ENCODE results near the gene ACTN1.
A peak's percentile ranks its signal among the peaks of the same experiment; 100 is the strongest.

The ACTN1 gene

GRCh38 chr14:68828698-68829097 lies 150.4 kb downstream of the ACTN1 start:
- H2BK12ac ChIP-seq (ENCODE audit: low read length), result no peak overlapping the region
- H3K27me3 ChIP-seq (ENCODE audit: insufficient read depth, low read length), result no peaks in the 10 kb centered on the region
- no peak overlapping the region for H2AK5ac ChIP-seq (ENCODE audit: low read length)
- no peak overlapping the region for H3K23ac ChIP-seq (ENCODE audit: low read length)
- no peak for DNase-seq
- H2BK120ac ChIP-seq (ENCODE audit: insufficient read depth, low read length, poor library complexity), result no peak overlapping the region
- H3K4me3 ChIP-seq (ENCODE audit: low read depth, low read length), result no peak overlapping the region
- no peak overlapping the region for H2AFZ ChIP-seq (ENCODE audit: insufficient read depth, low read length, poor library complexity)
- no peak overlapping the region for H3K14ac ChIP-seq (ENCODE audit: low read length)
- peaks cover 0 to 2% of the 10 kb centered on the region in 2 experiments for H3K4me1 ChIP-seq (ENCODE audit: control insufficient read depth in 1 of 2, insufficient read depth in 2 of 2, low read length in 2 of 2)
- H3K9ac ChIP-seq (ENCODE audit: low read length), result no peak overlapping the region
- no peaks in the 10 kb centered on the region for H3K79me2 ChIP-seq (ENCODE audit: control insufficient read depth, insufficient read depth, low read length, poor library complexity)
- no peak overlapping the region for H4K91ac ChIP-seq (ENCODE audit: low read depth, low read length)
- no peak overlapping the region for H3K18ac ChIP-seq (ENCODE audit: low read length)
- no peak overlapping the region for H3K4ac ChIP-seq (ENCODE audit: low read depth, low read length)
- H3K4me2 ChIP-seq (ENCODE audit: low read length), result no peak overlapping the region
- no peak overlapping the region for H2BK5ac ChIP-seq (ENCODE audit: low read depth, low read length, poor library complexity)
- no peaks in the 10 kb centered on the region for H3K36me3 ChIP-seq (ENCODE audit: control insufficient read depth in 1 of 2, insufficient read depth in 2 of 2, low read length in 2 of 2)
- no peak overlapping the region for H4K12ac ChIP-seq (ENCODE audit: low read depth, low read length)
- no peak overlapping the region for H3K27ac ChIP-seq (ENCODE audit: low read depth, low read length)
- no peaks in the 10 kb centered on the region for H3K79me1 ChIP-seq (ENCODE audit: low read length)
- H3K9me3 ChIP-seq (ENCODE audit: insufficient read depth, low read depth, low read length), result no peaks in the 10 kb centered on the region
- H4K8ac ChIP-seq (ENCODE audit: low read depth, low read length), result no peak overlapping the region

GRCh38 chr14:68825729-68826128 lies 153.4 kb downstream of the ACTN1 start:
- Histone ChIP-seq H3K4me1 (ENCODE audit: control insufficient read depth in 1 of 2, insufficient read depth in 2 of 2, low read length in 2 of 2) (peaks cover 3 to 7% of the 10 kb centered on the region in 2 experiments), H2AFZ (ENCODE audit: insufficient read depth, low read length, poor library complexity) (no peak overlapping the region), H2BK120ac (ENCODE audit: insufficient read depth, low read length, poor library complexity) (no peak overlapping the region), H3K14ac (ENCODE audit: low read length) (no peak overlapping the region), H3K36me3 (ENCODE audit: control insufficient read depth in 1 of 2, insufficient read depth in 2 of 2, low read length in 2 of 2) (no peaks in the 10 kb centered on the region), H3K18ac (ENCODE audit: low read length) (no peak overlapping the region), H3K23ac (ENCODE audit: low read length) (no peak overlapping the region), H3K79me1 (ENCODE audit: low read length) (peaks cover 6% of the 10 kb centered on the region), H3K9me3 (ENCODE audit: insufficient read depth, low read depth, low read length) (no peaks in the 10 kb centered on the region), H2BK5ac (ENCODE audit: low read depth, low read length, poor library complexity) (no peak overlapping the region), H2AK5ac (ENCODE audit: low read length) (no peak overlapping the region), H4K8ac (ENCODE audit: low read depth, low read length) (no peak overlapping the region), H2BK12ac (ENCODE audit: low read length) (no peak overlapping the region), H3K4ac (ENCODE audit: low read depth, low read length) (no peak overlapping the region), H4K91ac (ENCODE audit: low read depth, low read length) (no peak overlapping the region), H3K27ac (ENCODE audit: low read depth, low read length) (no peak overlapping the region), H4K12ac (ENCODE audit: low read depth, low read length) (no peak overlapping the region), H3K27me3 (ENCODE audit: insufficient read depth, low read length) (no peaks in the 10 kb centered on the region), H3K9ac (ENCODE audit: low read length) (no peak overlapping the region), H3K4me3 (ENCODE audit: low read depth, low read length) (no peak overlapping the region), H3K79me2 (ENCODE audit: control insufficient read depth, insufficient read depth, low read length, poor library complexity) (no peaks in the 10 kb centered on the region), H3K4me2 (ENCODE audit: low read length) (no peak overlapping the region)
- DNase-seq, result no peak
- no CpG with 5 or more reads among the region's 3 CpGs for WGBS (ENCODE audit: extremely low coverage, insufficient coverage, insufficient read length)

DNA sequence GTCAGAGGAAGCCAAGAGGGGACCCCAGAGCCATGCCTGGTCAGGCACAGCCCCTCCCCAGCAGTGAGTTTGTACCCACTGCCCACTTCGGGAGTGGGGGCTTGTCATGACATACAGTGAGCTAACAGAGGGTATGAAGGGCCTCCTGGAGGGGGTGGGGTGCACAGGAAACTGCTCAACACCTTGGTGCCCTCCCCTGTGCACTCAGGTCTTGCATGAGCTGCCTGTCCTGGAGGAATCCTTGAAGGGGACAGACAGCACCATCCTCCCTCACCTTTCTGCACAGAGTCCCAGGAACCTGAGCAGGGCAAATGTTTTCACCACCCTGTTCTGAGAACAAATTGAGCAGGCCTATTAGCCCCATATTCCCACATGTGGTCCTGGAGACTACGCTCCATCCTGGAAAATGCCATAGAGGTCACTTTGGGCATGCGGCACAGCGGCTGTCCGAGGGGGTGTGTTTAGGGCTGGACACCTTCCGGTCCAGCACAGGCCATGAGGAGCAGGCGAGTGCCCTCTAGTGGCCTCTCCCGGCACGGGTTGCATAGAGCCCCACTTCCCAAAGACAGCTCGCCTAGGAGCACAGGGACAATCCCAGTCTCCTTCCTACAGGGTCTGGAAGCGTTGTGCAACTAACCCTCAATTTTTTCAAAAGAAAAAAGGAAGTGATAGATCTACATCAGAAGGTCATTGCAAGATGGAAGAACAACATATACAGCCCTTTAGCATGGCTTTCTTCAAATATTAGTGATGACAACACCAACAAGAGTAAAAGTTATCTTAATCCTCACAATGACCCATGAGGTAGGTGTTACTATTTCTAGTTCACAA lies 154.4 kb downstream of the ACTN1 start:
- H2BK12ac ChIP-seq (ENCODE audit: low read length), result peak overlapping the region; percentile 43
- no peak overlapping the region for H3K27ac ChIP-seq (ENCODE audit: low read depth, low read length)
- DNase-seq, result peak; percentile 69 to 90
- H3K4ac ChIP-seq (ENCODE audit: low read depth, low read length), result no peak overlapping the region
- H3K14ac ChIP-seq (ENCODE audit: low read length), result no peak overlapping the region
- H4K91ac ChIP-seq (ENCODE audit: low read depth, low read length), result no peak overlapping the region
- no peak overlapping the region for H3K4me3 ChIP-seq (ENCODE audit: low read depth, low read length)
- no peak overlapping the region for H4K12ac ChIP-seq (ENCODE audit: low read depth, low read length)
- peaks cover 8 to 15% of the 10 kb centered on the region in 2 experiments for H3K4me1 ChIP-seq (ENCODE audit: control insufficient read depth in 1 of 2, insufficient read depth in 2 of 2, low read length in 2 of 2)
- no peaks in the 10 kb centered on the region for H3K9me3 ChIP-seq (ENCODE audit: insufficient read depth, low read depth, low read length)
- peak overlapping the region; percentile 8 for H3K4me2 ChIP-seq (ENCODE audit: low read length)
- H3K79me1 ChIP-seq (ENCODE audit: low read length), result peaks cover 10% of the 10 kb centered on the region
- H3K23ac ChIP-seq (ENCODE audit: low read length), result no peak overlapping the region
- no peak overlapping the region for H2AK5ac ChIP-seq (ENCODE audit: low read length)
- H3K27me3 ChIP-seq (ENCODE audit: insufficient read depth, low read length), result no peaks in the 10 kb centered on the region
- no peaks in the 10 kb centered on the region for H3K79me2 ChIP-seq (ENCODE audit: control insufficient read depth, insufficient read depth, low read length, poor library complexity)
- H3K18ac ChIP-seq (ENCODE audit: low read length), result no peak overlapping the region
- no peaks in the 10 kb centered on the region for H3K36me3 ChIP-seq (ENCODE audit: control insufficient read depth in 1 of 2, insufficient read depth in 2 of 2, low read length in 2 of 2)
- H3K9ac ChIP-seq (ENCODE audit: low read length), result no peak overlapping the region
- H2BK5ac ChIP-seq (ENCODE audit: low read depth, low read length, poor library complexity), result no peak overlapping the region
- no CpG with 5 or more reads among the region's 11 CpGs for WGBS (ENCODE audit: extremely low coverage, insufficient coverage, insufficient read length)
- no peak overlapping the region for H2BK120ac ChIP-seq (ENCODE audit: insufficient read depth, low read length, poor library complexity)
- no peak overlapping the region for H2AFZ ChIP-seq (ENCODE audit: insufficient read depth, low read length, poor library complexity)
- H4K8ac ChIP-seq (ENCODE audit: low read depth, low read length), result peak overlapping the region; percentile 44

DNA sequence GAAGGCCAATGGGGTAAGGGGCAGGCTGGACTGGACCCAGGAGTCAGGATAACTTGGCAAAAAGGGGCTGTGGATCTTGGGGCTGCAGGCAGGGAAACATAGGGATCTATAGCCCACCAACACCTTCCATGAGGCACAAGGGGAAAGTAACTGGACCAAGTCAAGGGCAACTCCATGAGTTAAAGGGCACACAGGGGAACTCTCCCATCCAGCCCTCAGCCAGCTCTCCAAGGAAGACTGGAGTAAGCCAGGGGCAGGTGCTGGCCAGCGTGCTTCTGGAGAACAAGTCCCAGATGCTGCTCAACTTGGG lies 154.9 kb downstream of the ACTN1 start:
- Histone ChIP-seq H4K91ac (ENCODE audit: low read depth, low read length) (no peak overlapping the region), H3K18ac (ENCODE audit: low read length) (no peak overlapping the region), H2AK5ac (ENCODE audit: low read length) (no peak overlapping the region), H4K8ac (ENCODE audit: low read depth, low read length) (peak overlapping the region; percentile 44), H3K27me3 (ENCODE audit: insufficient read depth, low read length) (no peaks in the 10 kb centered on the region), H3K9me3 (ENCODE audit: insufficient read depth, low read depth, low read length) (no peaks in the 10 kb centered on the region), H2BK120ac (ENCODE audit: insufficient read depth, low read length, poor library complexity) (no peak overlapping the region), H2BK5ac (ENCODE audit: low read depth, low read length, poor library complexity) (no peak overlapping the region), H3K4me3 (ENCODE audit: low read depth, low read length) (no peak overlapping the region), H3K4me1 (ENCODE audit: control insufficient read depth in 1 of 2, insufficient read depth in 2 of 2, low read length in 2 of 2) (peaks cover 13 to 20% of the 10 kb centered on the region in 2 experiments), H4K12ac (ENCODE audit: low read depth, low read length) (no peak overlapping the region), H3K79me1 (ENCODE audit: low read length) (peaks cover 10% of the 10 kb centered on the region), H2AFZ (ENCODE audit: insufficient read depth, low read length, poor library complexity) (no peak overlapping the region), H3K4me2 (ENCODE audit: low read length) (no peak overlapping the region), H3K9ac (ENCODE audit: low read length) (no peak overlapping the region), H3K4ac (ENCODE audit: low read depth, low read length) (no peak overlapping the region), H3K36me3 (ENCODE audit: control insufficient read depth in 1 of 2, insufficient read depth in 2 of 2, low read length in 2 of 2) (no peaks in the 10 kb centered on the region), H3K14ac (ENCODE audit: low read length) (no peak overlapping the region), H3K23ac (ENCODE audit: low read length) (no peak overlapping the region), H3K79me2 (ENCODE audit: control insufficient read depth, insufficient read depth, low read length, poor library complexity) (no peaks in the 10 kb centered on the region), H2BK12ac (ENCODE audit: low read length) (no peak overlapping the region), H3K27ac (ENCODE audit: low read depth, low read length) (no peak overlapping the region)
- no peak for DNase-seq
- no CpG with 5 or more reads among the region's 1 CpG for WGBS (ENCODE audit: extremely low coverage, insufficient coverage, insufficient read length)
